ENCODE results near the gene HSPA1L.
A peak's percentile ranks its signal among the peaks of the same experiment; 100 is the strongest.
"Not testable (repeated sequence)": the region's sequence is repeated elsewhere in the genome, so short reads cannot be mapped to it uniquely, and the experiment has no call there.

DNA sequence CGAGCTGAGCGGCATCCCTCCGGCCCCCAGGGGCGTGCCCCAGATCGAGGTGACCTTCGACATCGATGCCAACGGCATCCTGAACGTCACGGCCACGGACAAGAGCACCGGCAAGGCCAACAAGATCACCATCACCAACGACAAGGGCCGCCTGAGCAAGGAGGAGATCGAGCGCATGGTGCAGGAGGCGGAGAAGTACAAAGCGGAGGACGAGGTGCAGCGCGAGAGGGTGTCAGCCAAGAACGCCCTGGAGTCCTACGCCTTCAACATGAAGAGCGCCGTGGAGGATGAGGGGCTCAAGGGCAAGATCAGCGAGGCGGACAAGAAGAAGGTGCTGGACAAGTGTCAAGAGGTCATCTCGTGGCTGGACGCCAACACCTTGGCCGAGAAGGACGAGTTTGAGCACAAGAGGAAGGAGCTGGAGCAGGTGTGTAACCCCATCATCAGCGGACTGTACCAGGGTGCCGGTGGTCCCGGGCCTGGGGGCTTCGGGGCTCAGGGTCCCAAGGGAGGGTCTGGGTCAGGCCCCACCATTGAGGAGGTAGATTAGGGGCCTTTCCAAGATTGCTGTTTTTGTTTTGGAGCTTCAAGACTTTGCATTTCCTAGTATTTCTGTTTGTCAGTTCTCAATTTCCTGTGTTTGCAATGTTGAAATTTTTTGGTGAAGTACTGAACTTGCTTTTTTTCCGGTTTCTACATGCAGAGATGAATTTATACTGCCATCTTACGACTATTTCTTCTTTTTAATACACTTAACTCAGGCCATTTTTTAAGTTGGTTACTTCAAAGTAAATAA, 2.2 kb upstream of the HSPA1L start:
- TF ChIP-seq, protein P1, sequence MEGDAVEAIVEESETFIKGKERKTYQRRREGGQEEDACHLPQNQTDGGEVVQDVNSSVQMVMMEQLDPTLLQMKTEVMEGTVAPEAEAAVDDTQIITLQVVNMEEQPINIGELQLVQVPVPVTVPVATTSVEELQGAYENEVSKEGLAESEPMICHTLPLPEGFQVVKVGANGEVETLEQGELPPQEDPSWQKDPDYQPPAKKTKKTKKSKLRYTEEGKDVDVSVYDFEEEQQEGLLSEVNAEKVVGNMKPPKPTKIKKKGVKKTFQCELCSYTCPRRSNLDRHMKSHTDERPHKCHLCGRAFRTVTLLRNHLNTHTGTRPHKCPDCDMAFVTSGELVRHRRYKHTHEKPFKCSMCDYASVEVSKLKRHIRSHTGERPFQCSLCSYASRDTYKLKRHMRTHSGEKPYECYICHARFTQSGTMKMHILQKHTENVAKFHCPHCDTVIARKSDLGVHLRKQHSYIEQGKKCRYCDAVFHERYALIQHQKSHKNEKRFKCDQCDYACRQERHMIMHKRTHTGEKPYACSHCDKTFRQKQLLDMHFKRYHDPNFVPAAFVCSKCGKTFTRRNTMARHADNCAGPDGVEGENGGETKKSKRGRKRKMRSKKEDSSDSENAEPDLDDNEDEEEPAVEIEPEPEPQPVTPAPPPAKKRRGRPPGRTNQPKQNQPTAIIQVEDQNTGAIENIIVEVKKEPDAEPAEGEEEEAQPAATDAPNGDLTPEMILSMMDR (IDR thresholded peaks at IDR 0.05), result peak in 1 of 6 experiments; percentile 18
- TF ChIP-seq POLR2A (IDR thresholded peaks at IDR 0.05), result not testable (repeated sequence)
